GM19463 (cell line): ENCODE measurements around the gene PCDHGA1.
A peak's percentile ranks its signal among the peaks of the same experiment; 100 is the strongest.

Experiments used
- ATAC-seq: cut with Tn5 transposase; IDR thresholded peaks from one replicate; pipeline ENCODE4 v1.9.1; 2021; ENCODE audit warnings: mild to moderate bottlenecking, moderate library complexity; ENCODE audit not compliant: unreplicated experiment

Gene PCDHGA1

GRCh38 chr5:141490271-141490670, 160.0 kb downstream of the PCDHGA1 start:
- no peak for ATAC-seq

GRCh38 chr5:141490771-141491170, 160.5 kb downstream of the PCDHGA1 start:
- no peak for ATAC-seq

GRCh38 chr5:141491323-141492167, 161.2 kb downstream of the PCDHGA1 start:
- ATAC-seq, result peak; percentile 20

- ATAC-seq, result peak; percentile 49
Observed at GRCh38 chr5:141492168-141492885, 162.0 kb downstream of the PCDHGA1 start.

GRCh38 chr5:141493500-141494422, 163.4 kb downstream of the PCDHGA1 start:
- ATAC-seq, result no peak

- ATAC-seq, result no peak
Observed at GRCh38 chr5:141494761-141495452, 164.6 kb downstream of the PCDHGA1 start.

GRCh38 chr5:141495453-141495811, 165.1 kb downstream of the PCDHGA1 start:
- no peak for ATAC-seq

GRCh38 chr5:141496038-141496437, 165.7 kb downstream of the PCDHGA1 start:
- ATAC-seq, result no peak

- ATAC-seq, result no peak
Observed at GRCh38 chr5:141501761-141502160, 171.4 kb downstream of the PCDHGA1 start.

GRCh38 chr5:141503681-141504080, 173.4 kb downstream of the PCDHGA1 start:
- ATAC-seq, result no peak

GRCh38 chr5:141504216-141504615, 173.9 kb downstream of the PCDHGA1 start:
- no peak for ATAC-seq

GRCh38 chr5:141506381-141507155, 176.3 kb downstream of the PCDHGA1 start:
- no peak for ATAC-seq

GRCh38 chr5:141507387-141508091, 177.2 kb downstream of the PCDHGA1 start:
- ATAC-seq, result peak; percentile 51

- no peak for ATAC-seq
Observed at GRCh38 chr5:141508440-141508797, 178.1 kb downstream of the PCDHGA1 start.

GRCh38 chr5:141508798-141509611, 178.7 kb downstream of the PCDHGA1 start:
- ATAC-seq, result peak; percentile 9

- no peak for ATAC-seq
Observed at GRCh38 chr5:141510160-141510559, 179.8 kb downstream of the PCDHGA1 start.

- peak; percentile 27 for ATAC-seq
Observed at GRCh38 chr5:141510850-141511601, 180.7 kb downstream of the PCDHGA1 start.
